Smooth muscle cell (in vitro differentiated cells): Measurements from ENCODE around the gene ERCC4. TPM values are rescaled to one million over a fixed set of nuclear protein-coding genes. Genes with fewer than 3 reads are reported as not detected.

Experiments used
- DNase-seq: peaks from one replicate; lab custom pipeline; 2025; ENCODE audit not compliant: unreplicated experiment; lab: John Stamatoyannopoulos, UW
- H2AFZ ChIP-seq: fragments of 200-600 bp; sonication (generic); 2 replicates; pipeline ENCODE4 v1.6.0; 2016; ENCODE audit warnings: antibody characterized with exemption, low read depth, mild to moderate bottlenecking
- H3F3A ChIP-seq: fragments of 200-600 bp; sonication (generic); 2 replicates; pipeline ENCODE4 v1.6.0; 2017; ENCODE audit warnings: antibody characterized with exemption, low read depth
- H3K27ac ChIP-seq: fragments of 200-600 bp; sonication (generic); 2 replicates; pipeline ENCODE4 v1.5.1; 2016; ENCODE audit warnings: low read depth, mild to moderate bottlenecking
- H3K27me3 ChIP-seq: fragments of 200-600 bp; sonication (generic); 2 replicates; pipeline ENCODE4 v1.6.1; 2016; ENCODE audit warnings: low read depth, mild to moderate bottlenecking
- H3K36me3 ChIP-seq: fragments of 200-600 bp; sonication (generic); 2 replicates; pipeline ENCODE4 v1.5.1; 2016; ENCODE audit warnings: low read depth
- H3K4me1 ChIP-seq: fragments of 200-600 bp; sonication (generic); 2 replicates; pipeline ENCODE4 v1.5.1; 2016; ENCODE audit warnings: low read depth
- H3K4me2 ChIP-seq: fragments of 200-600 bp; sonication (generic); 2 replicates; pipeline ENCODE4 v1.6.0; 2016; ENCODE audit warnings: mild to moderate bottlenecking
- H3K4me3 ChIP-seq: fragments of 200-600 bp; sonication (generic); 2 replicates; pipeline ENCODE4 v1.5.1; 2016; ENCODE audit warnings: mild to moderate bottlenecking
- H3K79me2 ChIP-seq: fragments of 200-600 bp; sonication (generic); 2 replicates; pipeline ENCODE4 v1.6.0; 2016; ENCODE audit warnings: low read depth, mild to moderate bottlenecking
- H3K9ac ChIP-seq: fragments of 200-600 bp; sonication (generic); 2 replicates; pipeline ENCODE4 v1.6.0; 2016; ENCODE audit warnings: low read depth
- H3K9me3 ChIP-seq: fragments of 200-600 bp; sonication (generic); replicated peaks from 2 replicates; pipeline ENCODE4 v1.5.1; 2016; ENCODE audit warnings: low read depth
- H4K20me1 ChIP-seq: fragments of 200-600 bp; sonication (generic); 2 replicates; pipeline ENCODE4 v1.6.0; 2016; ENCODE audit warnings: low read depth
- CTCF ChIP-seq: fragments of 200-600 bp; sonication (generic); IDR thresholded peaks from 2 replicates; pipeline ENCODE4 v1.5.1; 2017; ENCODE audit warnings: borderline replicate concordance, mild to moderate bottlenecking, antibody characterized with exemption; ENCODE audit not compliant: insufficient read depth, poor library complexity, severe bottlenecking
- WGBS: methylation state at CpG from one replicate; pipeline ENCODE4 v1.1.7; 2016; ENCODE audit warnings: low lambda C conversion rate; 5-methylcytosine and 5-hydroxymethylcytosine counted together
- polyA plus RNA-seq: library from polyadenylated mRNA; unstranded; fragments of >200 nt; fragmentation: Nextera tagmentation; extraction: Ambion mirVana; gene quantifications from 2 replicates; pipeline ENCODE4 v1.2.1, GENCODE V29; 2016
- total RNA-seq: library from RNA; depleted of rRNA; stranded (reverse); fragments of >200 nt; gene quantifications from 2 replicates; pipeline ENCODE4 v1.2.3, GENCODE V29; 2014

Gene ERCC4
- total and polyA plus RNA-seq, 2 experiments from 2014 or later, result 10.3 to 17.4 TPM

DNA sequence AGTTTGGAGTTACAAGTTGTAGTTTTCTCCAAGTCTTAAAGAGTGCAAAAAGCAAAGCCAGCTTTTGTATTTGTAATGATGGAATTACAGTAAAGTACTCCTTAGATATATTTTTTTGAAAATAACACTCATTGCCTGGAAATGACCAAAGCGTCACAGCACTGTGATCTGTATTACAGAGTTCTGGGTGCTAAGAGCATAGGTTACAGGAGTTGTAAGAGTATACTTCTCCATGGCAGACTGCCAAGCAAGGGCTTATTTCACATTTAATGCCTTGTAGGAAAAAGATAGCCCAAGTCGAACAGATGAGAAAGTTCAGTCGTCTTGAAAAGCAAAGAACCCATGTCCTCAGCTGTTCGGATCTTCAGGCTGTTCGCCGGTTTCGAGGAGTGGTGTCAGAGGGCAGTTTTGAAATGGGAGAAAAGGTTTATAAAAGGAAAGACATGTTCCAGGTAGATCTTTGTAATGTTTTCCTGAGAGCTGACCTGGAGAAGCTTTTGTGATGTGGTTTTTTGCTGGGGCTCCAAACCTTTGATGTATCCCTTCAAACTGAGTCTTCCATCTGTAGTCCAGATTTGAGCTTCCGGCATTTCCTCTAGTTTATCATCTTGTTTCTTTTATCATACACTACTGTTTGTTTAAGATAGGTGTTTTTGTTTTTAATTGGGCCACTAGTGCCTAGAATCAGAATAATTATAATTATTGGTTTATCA, 41.3 kb downstream of the ERCC4 start:
- H3K27ac ChIP-seq, result peak overlapping the region; percentile 83
- H4K20me1 ChIP-seq, result no peaks in the 10 kb centered on the region
- H3K79me2 ChIP-seq, result no peaks in the 10 kb centered on the region
- peak overlapping the region; percentile 71 for H3K4me2 ChIP-seq
- no peaks in the 10 kb centered on the region for H3K27me3 ChIP-seq
- peak overlapping the region; percentile 51 for H3K9ac ChIP-seq
- WGBS, result 54% methylated on average over 8 of the region's 8 CpGs
- TF ChIP-seq CTCF, result no peak
- H3K9me3 ChIP-seq, result no peaks in the 10 kb centered on the region
- H3K4me3 ChIP-seq, result no peak overlapping the region
- peak overlapping the region; percentile 91 for H2AFZ ChIP-seq
- H3K36me3 ChIP-seq, result no peaks in the 10 kb centered on the region
- DNase-seq, result no peak
- peaks cover 15% of the 10 kb centered on the region for H3K4me1 ChIP-seq
- peaks cover 6% of the 10 kb centered on the region for H3F3A ChIP-seq

DNA sequence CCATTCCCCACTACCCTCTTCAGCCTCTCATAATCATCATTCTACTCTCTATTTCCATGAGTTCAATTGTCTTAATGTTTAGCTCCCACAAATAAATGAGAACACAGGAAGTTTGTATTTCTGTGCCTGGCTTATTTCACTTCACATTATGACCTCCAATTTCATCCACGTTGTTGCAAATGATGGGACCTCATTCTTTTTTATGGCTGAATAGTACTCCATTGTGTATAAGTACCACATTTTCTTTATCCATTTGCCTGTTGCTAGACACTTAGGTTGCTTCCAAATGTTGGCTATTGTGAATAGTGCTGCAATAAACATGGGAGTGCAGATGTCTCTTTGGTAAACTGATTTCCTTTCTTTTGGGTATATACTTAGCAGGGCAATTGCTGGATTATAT, 42.3 kb downstream of the ERCC4 start:
- no peak for DNase-seq
- Histone ChIP-seq H4K20me1 (no peaks in the 10 kb centered on the region), H3K4me1 (peaks cover 10% of the 10 kb centered on the region), H3K9ac (no peak overlapping the region), H3K36me3 (no peaks in the 10 kb centered on the region), H3K27ac (no peak overlapping the region), H3K79me2 (no peaks in the 10 kb centered on the region), H3K9me3 (no peaks in the 10 kb centered on the region), H3K4me2 (no peak overlapping the region), H3F3A (peaks cover under 1% of the 10 kb centered on the region), H2AFZ (no peak overlapping the region), H3K27me3 (no peaks in the 10 kb centered on the region), H3K4me3 (no peak overlapping the region)
- no peak for TF ChIP-seq CTCF
- 98% methylated on average over 1 of the region's 1 CpG for WGBS

DNA sequence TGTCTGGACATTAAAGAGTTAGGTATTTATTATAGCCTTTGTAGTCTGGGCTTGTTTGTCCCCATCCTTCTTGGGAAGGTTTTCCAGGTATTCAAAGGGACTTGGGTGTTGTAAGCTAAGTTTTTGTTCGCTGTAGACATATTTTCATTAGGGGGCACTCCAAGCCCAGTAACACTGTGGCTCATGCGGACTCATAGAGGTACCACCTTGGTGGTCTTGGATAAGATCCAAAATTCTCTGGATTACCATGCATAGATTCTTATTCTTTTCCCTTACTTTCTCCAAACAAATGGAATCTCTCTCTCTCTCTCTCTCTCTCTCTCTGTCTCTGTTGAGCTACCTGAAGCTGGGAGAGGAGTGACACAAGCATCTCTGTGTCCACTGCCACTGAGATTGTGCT, 48.9 kb downstream of the ERCC4 start:
- Histone ChIP-seq H3K4me2 (no peak overlapping the region), H3K79me2 (no peaks in the 10 kb centered on the region), H3K36me3 (no peaks in the 10 kb centered on the region), H3K27ac (no peak overlapping the region), H3K4me3 (no peak overlapping the region), H3K27me3 (no peaks in the 10 kb centered on the region), H3K9me3 (no peaks in the 10 kb centered on the region), H3F3A (peaks cover 4% of the 10 kb centered on the region), H4K20me1 (no peaks in the 10 kb centered on the region), H3K9ac (no peak overlapping the region), H3K4me1 (no peaks in the 10 kb centered on the region), H2AFZ (no peak overlapping the region)
- WGBS, result 87% methylated on average over 2 of the region's 2 CpGs
- no peak for TF ChIP-seq CTCF
- DNase-seq, result no peak

GRCh38 chr16:13969711-13970110, 49.8 kb downstream of the ERCC4 start:
- Histone ChIP-seq H3F3A (peaks cover 6% of the 10 kb centered on the region), H3K9ac (no peak overlapping the region), H3K27me3 (no peaks in the 10 kb centered on the region), H3K79me2 (no peaks in the 10 kb centered on the region), H3K4me1 (no peaks in the 10 kb centered on the region), H3K27ac (no peak overlapping the region), H3K36me3 (no peaks in the 10 kb centered on the region), H3K9me3 (no peaks in the 10 kb centered on the region), H4K20me1 (no peaks in the 10 kb centered on the region), H3K4me3 (no peak overlapping the region), H2AFZ (no peak overlapping the region), H3K4me2 (no peak overlapping the region)
- no peak for DNase-seq
- no peak for TF ChIP-seq CTCF
- WGBS, result 94% methylated on average over 3 of the region's 3 CpGs
